GM20000 (cell line): Measurements from ENCODE around the gene HIVEP3.

Experiments used
- DNase-seq: peaks from one replicate; pipeline ENCODE4 v3.0.0; 2012; ENCODE audit warnings: low spot score
- CTCF ChIP-seq: IDR thresholded peaks from 2 replicates; pipeline ENCODE4 v1.5.1; 2012; ENCODE audit warnings: mild to moderate bottlenecking, control low read depth; ENCODE audit errors: extremely low read depth, missing control alignments

The HIVEP3 gene

GRCh38 chr1:41819843-41820242 lies 98.9 kb downstream of the HIVEP3 start:
- no peak for TF ChIP-seq CTCF
- DNase-seq: no peak

- no peak for TF ChIP-seq CTCF
- no peak for DNase-seq
These were observed 99.7 kb downstream of the HIVEP3 start for GRCh38 chr1:41819069-41819468.

- TF ChIP-seq CTCF: no peak
- DNase-seq: no peak
These were observed 102.7 kb downstream of the HIVEP3 start for GRCh38 chr1:41816061-41816460.

- DNase-seq: no peak
- TF ChIP-seq CTCF: no peak
These were observed 104.7 kb downstream of the HIVEP3 start for GRCh38 chr1:41813755-41814745.

GRCh38 chr1:41813226-41813625 lies 105.5 kb downstream of the HIVEP3 start:
- no peak for DNase-seq
- no peak for TF ChIP-seq CTCF

GRCh38 chr1:41812453-41812852 lies 106.3 kb downstream of the HIVEP3 start:
- DNase-seq: no peak
- TF ChIP-seq CTCF: no peak

- TF ChIP-seq CTCF: peak; percentile 31
- peak; percentile 58 for DNase-seq
These were observed 106.7 kb downstream of the HIVEP3 start for GRCh38 chr1:41812051-41812450.
